GM10266 (cell line): Measurements from ENCODE around the gene HS6ST2.

ENCODE experiments used
- DNase-seq: peaks from one replicate; pipeline ENCODE4 v3.0.0; 2012; ENCODE audit errors: extremely low spot score
- CTCF ChIP-seq: IDR thresholded peaks from 2 replicates; pipeline ENCODE4 v1.5.1; 2012; ENCODE audit warnings: mild to moderate bottlenecking, low read depth; ENCODE audit not compliant: control insufficient read depth, insufficient read depth; ENCODE audit errors: missing control alignments

Gene HS6ST2

GRCh38 chrX:132639446-132639845, 319.0 kb downstream of the HS6ST2 start:
- no peak for TF ChIP-seq CTCF
- no peak for DNase-seq

GRCh38 chrX:132638313-132638712, 320.1 kb downstream of the HS6ST2 start:
- no peak for DNase-seq
- TF ChIP-seq CTCF: no peak

- DNase-seq: no peak
- TF ChIP-seq CTCF: no peak
These were observed 322.3 kb downstream of the HS6ST2 start for GRCh38 chrX:132636080-132636479.

GRCh38 chrX:132634521-132634920, 323.9 kb downstream of the HS6ST2 start:
- DNase-seq: no peak
- TF ChIP-seq CTCF: no peak

- DNase-seq: peak; percentile 15
- TF ChIP-seq CTCF: peak; percentile 44
These were observed 326.7 kb downstream of the HS6ST2 start for GRCh38 chrX:132631579-132632232.

- no peak for DNase-seq
- no peak for TF ChIP-seq CTCF
These were observed 334.0 kb downstream of the HS6ST2 start for GRCh38 chrX:132624466-132624865.

- no peak for TF ChIP-seq CTCF
These were observed 334.5 kb downstream of the HS6ST2 start for GRCh38 chrX:132623942-132624341.

More at GRCh38 chrX:132623942-132624341, 334.5 kb downstream of the HS6ST2 start:
- no peak for DNase-seq
